Endothelial cell of umbilical vein (primary cell): Measurements from ENCODE around the gene GSDME. TPM values are rescaled to one million over a fixed set of nuclear protein-coding genes. Genes with fewer than 3 reads are reported as not detected.

ENCODE experiments used
- BruUV-seq: library from RNA; stranded (reverse); fragments of 400-500 nt; replicated peaks from 2 replicates; lab custom pipeline; 2021; lab: Mats Ljungman, UMichigan
- CTCF ChIA-PET: fragments of 300-600, 350-600 bp; sonication (Branson Sonifier 250); formaldehyde crosslinking; loops from one replicate; lab custom pipeline; 2021; ENCODE audit warnings: antibody characterized with exemption, inconsistent platforms; lab: Charles Lee
- POLR2A ChIA-PET: fragments of 300-600, 350-600 bp; sonication (Branson Sonifier 250); formaldehyde crosslinking; loops from one replicate; lab custom pipeline; 2021; ENCODE audit warnings: antibody characterized with exemption, inconsistent platforms; lab: Charles Lee
- DNase-seq: peaks from one replicate; pipeline ENCODE4 v3.0.0-alpha.2; 2011; ENCODE audit warnings: low read depth, low spot score
- FAIRE-seq: peaks from 2 replicates; lab custom pipeline; 2011; peaks lifted over from hg19 to GRCh38; lab: Jason Lieb, UNC
- H2AFZ ChIP-seq: 2 replicates; pipeline ENCODE4 v1.6.0; 2012; ENCODE audit warnings: low read depth, low read length, control low read depth, inconsistent platforms
- H3K27ac ChIP-seq: 2 replicates; pipeline ENCODE4 v1.5.1; 2011; ENCODE audit warnings: low read depth, mild to moderate bottlenecking, control low read depth, low read length, moderate library complexity; ENCODE audit not compliant: insufficient read depth
- H3K27me3 ChIP-seq, 2 experiments: 2 replicates each; pipeline versions ENCODE4 v1.6.0 to v1.6.1; 2011; ENCODE audit warnings: low read length in 2 of 2, mixed read lengths in 1 of 2; ENCODE audit not compliant: control insufficient read depth in 2 of 2, insufficient read depth in 2 of 2
- H3K36me3 ChIP-seq, 2 experiments: 2 replicates in 1 of 2; 3 replicates in 1 of 2; pipeline ENCODE4 v1.5.1; 2011; ENCODE audit warnings: low read length in 2 of 2, mild to moderate bottlenecking in 1 of 2, moderate library complexity in 1 of 2; ENCODE audit not compliant: control insufficient read depth in 2 of 2, insufficient read depth in 2 of 2; ENCODE audit errors: extremely low read depth in 1 of 2
- H3K4me1 ChIP-seq: 3 replicates; pipeline ENCODE4 v1.5.1; 2011; ENCODE audit warnings: mild to moderate bottlenecking, low read length; ENCODE audit not compliant: control insufficient read depth, insufficient read depth; ENCODE audit errors: extremely low read depth
- H3K4me2 ChIP-seq: 2 replicates; pipeline ENCODE4 v1.6.1; 2011; ENCODE audit warnings: low read length, control low read depth, mixed read lengths; ENCODE audit not compliant: insufficient read depth
- H3K4me3 ChIP-seq, 3 experiments: fragments of 200-600 bp in 1 of 3; sonication (generic), shearing (Covaris generic) in 1 of 3; replicated peaks in 1 of 3; 2 replicates each; pipeline ENCODE4 v1.5.1; 2011 to 2016; ENCODE audit warnings: control low read depth in 3 of 3, low read length in 3 of 3, mild to moderate bottlenecking in 2 of 3, inconsistent platforms in 1 of 3, low read depth in 1 of 3, moderate library complexity in 1 of 3; ENCODE audit not compliant: insufficient read depth in 1 of 3
- H3K79me2 ChIP-seq: 2 replicates; pipeline ENCODE4 v1.6.0; 2012; ENCODE audit warnings: low read length, inconsistent platforms; ENCODE audit not compliant: control insufficient read depth, insufficient read depth
- H3K9ac ChIP-seq: replicated peaks from 2 replicates; pipeline ENCODE3; 2011; ENCODE audit warnings: low read length, control low read depth; ENCODE audit not compliant: insufficient read depth; ENCODE audit errors: extremely low read depth
- H3K9me1 ChIP-seq: replicated peaks from 3 replicates; pipeline ENCODE4 v1.6.0; 2011; ENCODE audit warnings: mild to moderate bottlenecking, low read length; ENCODE audit not compliant: control insufficient read depth, insufficient read depth; ENCODE audit errors: extremely low read depth
- H3K9me3 ChIP-seq: replicated peaks from 2 replicates; pipeline ENCODE4 v1.5.1; 2012; ENCODE audit warnings: low read length, inconsistent platforms; ENCODE audit not compliant: control insufficient read depth, insufficient read depth
- H4K20me1 ChIP-seq: replicated peaks from 2 replicates; pipeline ENCODE3; 2011; ENCODE audit warnings: mild to moderate bottlenecking, low read length; ENCODE audit not compliant: control insufficient read depth, insufficient read depth; ENCODE audit errors: extremely low read depth
- EZH2 ChIP-seq: IDR thresholded peaks from 2 replicates; pipeline ENCODE4 v1.6.1; 2012; ENCODE audit warnings: borderline replicate concordance, low read depth, mild to moderate bottlenecking, moderate library complexity, low read length, inconsistent platforms; ENCODE audit not compliant: severe bottlenecking
- FOS ChIP-seq: IDR thresholded peaks from 2 replicates; pipeline ENCODE4 v1.6.1; 2011; ENCODE audit warnings: mild to moderate bottlenecking, low read length, moderate library complexity, borderline replicate concordance; ENCODE audit not compliant: insufficient read depth
- GATA2 ChIP-seq: IDR thresholded peaks from 2 replicates; pipeline ENCODE4 v1.7.0; 2011; ENCODE audit warnings: low read depth, mild to moderate bottlenecking, moderate library complexity, mixed read lengths, low read length; ENCODE audit not compliant: insufficient read length, insufficient read depth
- JUN ChIP-seq: IDR thresholded peaks from 2 replicates; pipeline ENCODE4 v1.6.1; 2011; ENCODE audit warnings: borderline replicate concordance, low read depth; ENCODE audit not compliant: insufficient read length, insufficient read depth
- MYC ChIP-seq: IDR thresholded peaks from one replicate; pipeline ENCODE4 v1.6.1; 2011; ENCODE audit warnings: mild to moderate bottlenecking, low read depth, low read length
- POLR2A ChIP-seq: IDR thresholded peaks from 2 replicates; pipeline ENCODE4 v1.6.1; 2012; ENCODE audit warnings: low read depth, mild to moderate bottlenecking, control low read depth, low read length
- POLR2AphosphoS5 ChIP-seq: IDR thresholded peaks from 2 replicates; pipeline ENCODE4 v1.6.1; 2012; ENCODE audit warnings: low read depth, mild to moderate bottlenecking, control low read depth, low read length, moderate library complexity; ENCODE audit not compliant: insufficient read depth
- dilution Hi-C: fragments of 300-500 bp; cut with MboI; formaldehyde crosslinking; loops from one replicate; pipeline ENCODE4 v1.15.0; 2019; ENCODE audit warnings: low sequenced_read_pairs; ENCODE audit not compliant: extremely low pct_ligation_motif_present
- intact Hi-C: fragments of 100-400 bp; cut with micrococcal nuclease; formaldehyde crosslinking; loops from one replicate; pipeline ENCODE4 v1.10.0; 2022
- polyA plus RNA-seq, 4 experiments: library from polyadenylated mRNA; depleted of rRNA in 3 of 4; stranded (reverse) in 3 of 4; unstranded in 1 of 4; fragments of >200 nt; gene quantifications; 2 replicates each; pipeline versions ENCODE4 v1.2.1 to v1.2.3, GENCODE V29; 2011 to 2012; ENCODE audit warnings: missing spikeins in 1 of 4
- total RNA-seq: library from RNA; stranded (reverse); gene quantifications from 2 replicates; pipeline ENCODE4 v1.2.3, GENCODE V29; 2021
- TF ChIP-seq, protein P1 (sequence below): IDR thresholded peaks from 2 replicates; pipeline ENCODE4 v1.6.1; 2011; ENCODE audit not compliant: insufficient read depth, insufficient read length
- TF ChIP-seq, protein P2 (sequence below), 2 donors: IDR thresholded peaks; 1 replicate in 1 of 2; 2 replicates in 1 of 2; pipeline ENCODE4 v1.5.1; 2011; ENCODE audit warnings: low read length in 2 of 2, mild to moderate bottlenecking in 2 of 2, moderate library complexity in 2 of 2, control low read depth in 1 of 2, inconsistent platforms in 1 of 2, low read depth in 1 of 2; ENCODE audit not compliant: insufficient read depth in 1 of 2; ENCODE audit errors: extremely low read depth in 1 of 2

The GSDME gene
- total and polyA plus RNA-seq, 2 donors (not counting 3 experiments of a cell fraction or from before 2014, with no cell fraction given), result 21.1 to 23.4 TPM

DNA sequence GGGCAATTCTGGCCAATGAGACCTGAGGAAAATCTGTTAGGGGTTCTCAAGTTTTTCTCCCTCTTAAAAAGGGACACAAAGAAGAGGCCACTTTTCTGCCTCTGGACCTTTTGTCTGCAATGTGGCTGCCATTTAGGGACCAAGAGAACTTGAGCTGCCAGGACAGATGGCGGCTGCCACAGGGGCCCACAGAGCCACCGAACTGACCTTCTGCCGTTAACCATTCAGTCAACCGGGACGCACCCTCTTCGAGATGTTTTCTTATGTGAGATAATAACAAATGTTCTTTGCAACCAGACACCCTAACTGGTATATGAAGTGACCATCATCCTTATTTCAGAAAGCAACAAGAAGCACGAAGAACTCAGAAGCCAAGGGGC, 29.2 kb downstream of the GSDME start:
- Histone ChIP-seq H3K9me1 (no peaks in the 10 kb centered on the region), H3K27ac (no peak overlapping the region), H2AFZ (no peak overlapping the region), H3K4me1 (peaks cover 16% of the 10 kb centered on the region), H3K4me3 (no peak overlapping the region), H3K79me2 (no peaks in the 10 kb centered on the region), H3K4me2 (no peak overlapping the region), H3K27me3 (no peaks in the 10 kb centered on the region), H4K20me1 (no peaks in the 10 kb centered on the region), H3K9me3 (no peaks in the 10 kb centered on the region), H3K36me3 (no peaks in the 10 kb centered on the region), H3K9ac (no peak overlapping the region)
- DNase-seq (no peak), FAIRE-seq (no peak)
- TF ChIP-seq POLR2A (no peak), POLR2AphosphoS5 (no peak), GATA2 (no peak), JUN (no peak), MYC (no peak), EZH2 (no peak), FOS (no peak)
- TF ChIP-seq, protein P1, sequence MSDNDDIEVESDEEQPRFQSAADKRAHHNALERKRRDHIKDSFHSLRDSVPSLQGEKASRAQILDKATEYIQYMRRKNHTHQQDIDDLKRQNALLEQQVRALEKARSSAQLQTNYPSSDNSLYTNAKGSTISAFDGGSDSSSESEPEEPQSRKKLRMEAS, result no peak
- TF ChIP-seq, protein P2, sequence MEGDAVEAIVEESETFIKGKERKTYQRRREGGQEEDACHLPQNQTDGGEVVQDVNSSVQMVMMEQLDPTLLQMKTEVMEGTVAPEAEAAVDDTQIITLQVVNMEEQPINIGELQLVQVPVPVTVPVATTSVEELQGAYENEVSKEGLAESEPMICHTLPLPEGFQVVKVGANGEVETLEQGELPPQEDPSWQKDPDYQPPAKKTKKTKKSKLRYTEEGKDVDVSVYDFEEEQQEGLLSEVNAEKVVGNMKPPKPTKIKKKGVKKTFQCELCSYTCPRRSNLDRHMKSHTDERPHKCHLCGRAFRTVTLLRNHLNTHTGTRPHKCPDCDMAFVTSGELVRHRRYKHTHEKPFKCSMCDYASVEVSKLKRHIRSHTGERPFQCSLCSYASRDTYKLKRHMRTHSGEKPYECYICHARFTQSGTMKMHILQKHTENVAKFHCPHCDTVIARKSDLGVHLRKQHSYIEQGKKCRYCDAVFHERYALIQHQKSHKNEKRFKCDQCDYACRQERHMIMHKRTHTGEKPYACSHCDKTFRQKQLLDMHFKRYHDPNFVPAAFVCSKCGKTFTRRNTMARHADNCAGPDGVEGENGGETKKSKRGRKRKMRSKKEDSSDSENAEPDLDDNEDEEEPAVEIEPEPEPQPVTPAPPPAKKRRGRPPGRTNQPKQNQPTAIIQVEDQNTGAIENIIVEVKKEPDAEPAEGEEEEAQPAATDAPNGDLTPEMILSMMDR (IDR thresholded peaks at IDR 0.05; ENCODE audit: extremely low read depth in 1 of 2, insufficient read depth in 1 of 2, low read depth in 1 of 2, low read length in 2 of 2), result no peak
- no TSS peak for BruUV-seq
- ChIA-PET POLR2A (no interaction called here), CTCF (interaction anchor here (1.3 kb wide), 1 partner anchor 366 kb away, joined by 3 read pairs; no protein-coding TSS in a partner anchor)
- intact Hi-C loops, result loop anchor here (5.0 kb wide), 1 partner anchor 156 kb away; the partner anchor contains the start of gene PALS2
- dilution Hi-C loops, result no loop called here
